ENCODE measurements around the gene STOML1. TPM values are rescaled to one million over a fixed set of nuclear protein-coding genes. Genes with fewer than 3 reads are reported as not detected.

STOML1 gene
- polyA plus RNA-seq, 1 donor from 2014 or later = 49.5 TPM

- H3K9me3 ChIP-seq (ENCODE audit: low read length) = no peaks in the 10 kb centered on the region
- H2AFZ ChIP-seq (ENCODE audit: low read depth, low read length) = no peak overlapping the region
- H3K9me2 ChIP-seq (ENCODE audit: insufficient read depth, low read length) = no peaks in the 10 kb centered on the region
- no peaks in the 10 kb centered on the region for H4K20me1 ChIP-seq (ENCODE audit: insufficient read depth)
- TF ChIP-seq SMC3 (conservative IDR thresholded peaks at IDR 0.05; ENCODE audit: poor library complexity) (no peak), EP300 (conservative IDR thresholded peaks at IDR 0.05; ENCODE audit: poor library complexity, severe bottlenecking) (no peak), RAD21 (conservative IDR thresholded peaks at IDR 0.05) (no peak)
- TF ChIP-seq, protein P1, sequence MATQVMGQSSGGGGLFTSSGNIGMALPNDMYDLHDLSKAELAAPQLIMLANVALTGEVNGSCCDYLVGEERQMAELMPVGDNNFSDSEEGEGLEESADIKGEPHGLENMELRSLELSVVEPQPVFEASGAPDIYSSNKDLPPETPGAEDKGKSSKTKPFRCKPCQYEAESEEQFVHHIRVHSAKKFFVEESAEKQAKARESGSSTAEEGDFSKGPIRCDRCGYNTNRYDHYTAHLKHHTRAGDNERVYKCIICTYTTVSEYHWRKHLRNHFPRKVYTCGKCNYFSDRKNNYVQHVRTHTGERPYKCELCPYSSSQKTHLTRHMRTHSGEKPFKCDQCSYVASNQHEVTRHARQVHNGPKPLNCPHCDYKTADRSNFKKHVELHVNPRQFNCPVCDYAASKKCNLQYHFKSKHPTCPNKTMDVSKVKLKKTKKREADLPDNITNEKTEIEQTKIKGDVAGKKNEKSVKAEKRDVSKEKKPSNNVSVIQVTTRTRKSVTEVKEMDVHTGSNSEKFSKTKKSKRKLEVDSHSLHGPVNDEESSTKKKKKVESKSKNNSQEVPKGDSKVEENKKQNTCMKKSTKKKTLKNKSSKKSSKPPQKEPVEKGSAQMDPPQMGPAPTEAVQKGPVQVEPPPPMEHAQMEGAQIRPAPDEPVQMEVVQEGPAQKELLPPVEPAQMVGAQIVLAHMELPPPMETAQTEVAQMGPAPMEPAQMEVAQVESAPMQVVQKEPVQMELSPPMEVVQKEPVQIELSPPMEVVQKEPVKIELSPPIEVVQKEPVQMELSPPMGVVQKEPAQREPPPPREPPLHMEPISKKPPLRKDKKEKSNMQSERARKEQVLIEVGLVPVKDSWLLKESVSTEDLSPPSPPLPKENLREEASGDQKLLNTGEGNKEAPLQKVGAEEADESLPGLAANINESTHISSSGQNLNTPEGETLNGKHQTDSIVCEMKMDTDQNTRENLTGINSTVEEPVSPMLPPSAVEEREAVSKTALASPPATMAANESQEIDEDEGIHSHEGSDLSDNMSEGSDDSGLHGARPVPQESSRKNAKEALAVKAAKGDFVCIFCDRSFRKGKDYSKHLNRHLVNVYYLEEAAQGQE (IDR thresholded peaks at IDR 0.05; ENCODE audit: borderline replicate concordance) = no peak
- H3K4me3 ChIP-seq (ENCODE audit: low read length) = no peak overlapping the region
- H3F3A ChIP-seq (ENCODE audit: insufficient read depth, low read length, poor library complexity, severe bottlenecking) = no peaks in the 10 kb centered on the region
- no peak overlapping the region for H3K4me2 ChIP-seq (ENCODE audit: low read length)
- no peaks in the 10 kb centered on the region for H3K27me3 ChIP-seq (ENCODE audit: insufficient read depth, low read depth, low read length)
- H3K36me3 ChIP-seq (ENCODE audit: insufficient read depth, low read length) = no peaks in the 10 kb centered on the region
- H3K79me2 ChIP-seq (replicated peaks; ENCODE audit: insufficient read depth, low read length) = no peaks in the 10 kb centered on the region
- no peak overlapping the region for H3K9ac ChIP-seq (ENCODE audit: low read length)
- H3K27ac ChIP-seq (ENCODE audit: low read length) = no peak overlapping the region
These were observed 45.2 kb downstream of the STOML1 start for GRCh38 chr15:73946795-73947370.

DNA sequence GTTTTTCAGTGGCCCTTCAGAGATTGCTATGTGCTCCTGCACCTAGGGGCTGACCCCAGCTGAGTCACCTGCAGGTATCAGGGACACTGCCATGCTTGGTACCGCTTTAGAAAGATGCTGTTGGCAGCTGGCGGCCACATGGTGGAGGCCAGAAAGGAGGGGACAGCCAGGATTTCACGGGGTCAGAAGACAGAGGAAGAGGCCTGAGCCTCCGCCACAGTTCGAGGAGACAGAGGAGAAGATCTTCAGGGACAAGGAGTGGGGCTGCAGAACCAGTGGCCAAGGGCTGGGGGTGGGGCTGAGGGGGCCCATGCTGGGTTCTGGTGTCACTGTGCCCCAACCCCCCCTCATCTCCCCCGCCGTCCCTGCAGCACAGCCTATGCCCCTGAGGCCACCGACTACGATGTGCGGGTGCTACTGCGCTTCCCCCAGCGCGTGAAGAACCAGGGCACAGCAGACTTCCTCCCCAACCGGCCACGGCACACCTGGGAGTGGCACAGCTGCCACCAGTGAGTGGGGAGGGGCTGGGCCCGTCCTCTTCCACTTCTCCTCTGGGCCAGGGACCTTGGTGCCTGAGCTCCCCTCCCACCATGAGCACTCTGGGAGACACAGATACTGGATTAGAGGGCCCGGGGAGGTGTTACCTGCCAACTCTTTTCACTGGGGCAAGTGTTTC, 45.9 kb downstream of the STOML1 start:
- no peak overlapping the region for H2AFZ ChIP-seq (ENCODE audit: low read depth, low read length)
- TF ChIP-seq EZH2 (IDR thresholded peaks at IDR 0.05; ENCODE audit: borderline replicate concordance, insufficient read depth, low read length, poor library complexity, severe bottlenecking) (no peak), EP300 (conservative IDR thresholded peaks at IDR 0.05; ENCODE audit: poor library complexity, severe bottlenecking) (no peak), SMC3 (conservative IDR thresholded peaks at IDR 0.05; ENCODE audit: poor library complexity) (no peak), POLR2AphosphoS5 (IDR thresholded peaks at IDR 0.05) (no peak), TAF1 (IDR thresholded peaks at IDR 0.05; ENCODE audit: low read depth) (no peak), CTCF (IDR thresholded peaks at IDR 0.05; ENCODE audit: poor library complexity, severe bottlenecking) (no peak), MXI1 (conservative IDR thresholded peaks at IDR 0.05; ENCODE audit: poor library complexity, severe bottlenecking) (no peak), RAD21 (conservative IDR thresholded peaks at IDR 0.05) (no peak)
- TF ChIP-seq, protein P1 (IDR thresholded peaks at IDR 0.05; ENCODE audit: borderline replicate concordance) = no peak
- H3K36me3 ChIP-seq (ENCODE audit: insufficient read depth, low read length) = no peaks in the 10 kb centered on the region
- no peaks in the 10 kb centered on the region for H3K79me2 ChIP-seq (replicated peaks; ENCODE audit: insufficient read depth, low read length)
- H3F3A ChIP-seq (ENCODE audit: insufficient read depth, low read length, poor library complexity, severe bottlenecking) = no peaks in the 10 kb centered on the region
- H3K9me3 ChIP-seq (ENCODE audit: low read length) = no peaks in the 10 kb centered on the region
- H3K27ac ChIP-seq (ENCODE audit: low read length) = no peak overlapping the region
- H4K20me1 ChIP-seq (ENCODE audit: insufficient read depth) = no peaks in the 10 kb centered on the region
- H3K9ac ChIP-seq (ENCODE audit: low read length) = no peak overlapping the region
- H3K9me2 ChIP-seq (ENCODE audit: insufficient read depth, low read length) = no peaks in the 10 kb centered on the region
- no peaks in the 10 kb centered on the region for H3K27me3 ChIP-seq (ENCODE audit: insufficient read depth, low read depth, low read length)
- H3K4me2 ChIP-seq (ENCODE audit: low read length) = no peak overlapping the region
- H3K4me3 ChIP-seq (ENCODE audit: low read length) = no peak overlapping the region

Data from neural cell (in vitro differentiated cells).